ENCODE data around the gene PALS1.

PALS1 gene

GRCh38 chr14:67221248-67221981 is 19.8 kb upstream of the PALS1 start:
- TF ChIP-seq, protein P1, sequence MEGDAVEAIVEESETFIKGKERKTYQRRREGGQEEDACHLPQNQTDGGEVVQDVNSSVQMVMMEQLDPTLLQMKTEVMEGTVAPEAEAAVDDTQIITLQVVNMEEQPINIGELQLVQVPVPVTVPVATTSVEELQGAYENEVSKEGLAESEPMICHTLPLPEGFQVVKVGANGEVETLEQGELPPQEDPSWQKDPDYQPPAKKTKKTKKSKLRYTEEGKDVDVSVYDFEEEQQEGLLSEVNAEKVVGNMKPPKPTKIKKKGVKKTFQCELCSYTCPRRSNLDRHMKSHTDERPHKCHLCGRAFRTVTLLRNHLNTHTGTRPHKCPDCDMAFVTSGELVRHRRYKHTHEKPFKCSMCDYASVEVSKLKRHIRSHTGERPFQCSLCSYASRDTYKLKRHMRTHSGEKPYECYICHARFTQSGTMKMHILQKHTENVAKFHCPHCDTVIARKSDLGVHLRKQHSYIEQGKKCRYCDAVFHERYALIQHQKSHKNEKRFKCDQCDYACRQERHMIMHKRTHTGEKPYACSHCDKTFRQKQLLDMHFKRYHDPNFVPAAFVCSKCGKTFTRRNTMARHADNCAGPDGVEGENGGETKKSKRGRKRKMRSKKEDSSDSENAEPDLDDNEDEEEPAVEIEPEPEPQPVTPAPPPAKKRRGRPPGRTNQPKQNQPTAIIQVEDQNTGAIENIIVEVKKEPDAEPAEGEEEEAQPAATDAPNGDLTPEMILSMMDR (IDR thresholded peaks at IDR 0.05; ENCODE audit: extremely low read depth, missing control alignments) = no peak
- no peak for DNase-seq (ENCODE audit: low spot score)

DNA sequence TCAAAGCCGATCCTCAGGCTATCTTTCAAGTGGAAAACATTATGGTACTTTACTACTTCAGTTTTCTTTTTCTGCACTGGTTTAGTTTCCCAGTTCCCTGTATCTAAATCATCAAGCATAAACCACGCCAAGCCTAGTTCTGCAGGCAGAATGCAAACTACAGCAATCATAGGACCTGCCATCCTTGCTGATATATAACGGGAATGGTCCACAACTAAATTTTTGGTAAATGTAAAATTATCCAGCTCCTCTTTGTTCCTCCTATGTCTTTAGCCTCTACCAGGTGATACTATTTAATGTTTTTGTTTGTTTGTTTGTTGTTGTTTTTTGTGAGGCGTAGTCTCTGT is 19.3 kb upstream of the PALS1 start:
- no peak for DNase-seq (ENCODE audit: low spot score)
- TF ChIP-seq, protein P1 (IDR thresholded peaks at IDR 0.05; ENCODE audit: extremely low read depth, missing control alignments) = no peak

- TF ChIP-seq, protein P1 (IDR thresholded peaks at IDR 0.05; ENCODE audit: extremely low read depth, missing control alignments) = no peak
- no peak for DNase-seq (ENCODE audit: low spot score)
Observed at GRCh38 chr14:67225523-67225922, 15.7 kb upstream of the PALS1 start.

GRCh38 chr14:67228325-67228984 is 12.8 kb upstream of the PALS1 start:
- no peak for DNase-seq (ENCODE audit: low spot score)
- TF ChIP-seq, protein P1 (IDR thresholded peaks at IDR 0.05; ENCODE audit: extremely low read depth, missing control alignments) = no peak

DNA sequence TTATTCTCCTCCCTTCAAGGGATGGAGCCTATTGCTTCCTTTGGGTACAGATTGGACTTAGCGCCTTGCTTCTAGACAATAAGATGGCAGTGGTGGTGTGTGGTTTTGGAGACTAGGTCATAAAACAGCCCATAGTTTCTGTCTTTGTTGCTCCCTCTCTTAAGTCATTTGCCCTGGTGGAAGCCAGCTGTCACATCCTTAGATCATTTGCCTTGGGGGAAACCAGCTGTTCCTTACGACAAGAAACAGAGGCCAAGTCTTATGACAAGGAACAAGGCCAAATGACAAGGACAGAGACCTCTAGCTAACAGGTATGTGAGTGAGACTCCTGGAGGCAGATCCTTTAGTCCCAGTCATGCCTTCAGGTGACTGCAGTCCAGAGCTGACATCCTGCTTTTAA is 9.2 kb upstream of the PALS1 start:
- DNase-seq (ENCODE audit: low spot score) = no peak
- TF ChIP-seq, protein P1 (IDR thresholded peaks at IDR 0.05; ENCODE audit: extremely low read depth, missing control alignments) = no peak

DNA sequence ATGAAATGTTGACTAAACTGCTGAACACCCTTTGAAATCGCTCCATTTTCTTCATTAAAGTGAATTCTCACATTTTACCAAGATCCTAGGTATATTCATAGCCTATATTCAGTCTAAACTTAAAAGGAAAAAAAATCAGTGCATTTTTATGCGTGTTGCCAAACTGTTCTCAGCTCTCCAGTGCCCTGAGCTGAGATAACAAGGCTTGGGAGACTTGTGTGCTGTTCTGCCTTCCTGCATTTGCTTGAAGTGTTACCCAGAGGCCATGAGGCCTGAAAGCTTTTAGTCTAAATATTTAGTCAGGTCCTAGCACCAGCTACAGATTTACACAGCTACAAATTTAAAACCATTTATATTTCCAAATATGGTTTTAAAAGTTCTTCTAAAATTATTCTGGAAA is 8.6 kb upstream of the PALS1 start:
- DNase-seq (ENCODE audit: low spot score) = no peak

DNA sequence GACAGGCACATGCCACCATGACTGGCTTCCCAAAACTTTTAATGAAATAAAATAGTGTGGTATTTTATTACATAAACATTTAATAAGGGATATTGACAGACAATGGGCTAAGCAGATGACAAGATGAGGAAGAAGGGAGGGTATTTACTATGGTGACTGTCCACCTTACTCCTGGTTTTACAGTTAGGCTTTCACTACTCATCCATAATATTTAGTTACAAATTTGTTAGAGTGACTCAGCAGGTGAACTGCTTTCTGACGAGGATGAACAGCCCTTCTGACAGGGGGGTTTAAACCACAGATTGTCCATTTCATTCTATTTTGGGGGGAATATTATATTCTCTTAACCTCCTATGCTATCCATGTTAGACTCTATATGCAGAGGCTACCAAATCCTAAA is 3.6 kb upstream of the PALS1 start:
- no peak for DNase-seq (ENCODE audit: low spot score)
- TF ChIP-seq, protein P1 (IDR thresholded peaks at IDR 0.05; ENCODE audit: extremely low read depth, missing control alignments) = no peak

More for the DNA sequence above, 8.6 kb upstream of the PALS1 start:
- TF ChIP-seq, protein P1 (IDR thresholded peaks at IDR 0.05; ENCODE audit: extremely low read depth, missing control alignments) = no peak
